HG03045 (cell line): ENCODE results near the gene TRIM27.
A peak's percentile ranks its signal among the peaks of the same experiment; 100 is the strongest.
"Not testable (repeated sequence)": the region's sequence is repeated elsewhere in the genome, so short reads cannot be mapped to it uniquely, and the experiment has no call there.

Source experiments
- ATAC-seq: cut with Tn5 transposase; IDR thresholded peaks from one replicate; pipeline ENCODE4 v1.9.1; 2021; ENCODE audit warnings: mild to moderate bottlenecking, moderate library complexity; ENCODE audit not compliant: unreplicated experiment

TRIM27 gene

DNA sequence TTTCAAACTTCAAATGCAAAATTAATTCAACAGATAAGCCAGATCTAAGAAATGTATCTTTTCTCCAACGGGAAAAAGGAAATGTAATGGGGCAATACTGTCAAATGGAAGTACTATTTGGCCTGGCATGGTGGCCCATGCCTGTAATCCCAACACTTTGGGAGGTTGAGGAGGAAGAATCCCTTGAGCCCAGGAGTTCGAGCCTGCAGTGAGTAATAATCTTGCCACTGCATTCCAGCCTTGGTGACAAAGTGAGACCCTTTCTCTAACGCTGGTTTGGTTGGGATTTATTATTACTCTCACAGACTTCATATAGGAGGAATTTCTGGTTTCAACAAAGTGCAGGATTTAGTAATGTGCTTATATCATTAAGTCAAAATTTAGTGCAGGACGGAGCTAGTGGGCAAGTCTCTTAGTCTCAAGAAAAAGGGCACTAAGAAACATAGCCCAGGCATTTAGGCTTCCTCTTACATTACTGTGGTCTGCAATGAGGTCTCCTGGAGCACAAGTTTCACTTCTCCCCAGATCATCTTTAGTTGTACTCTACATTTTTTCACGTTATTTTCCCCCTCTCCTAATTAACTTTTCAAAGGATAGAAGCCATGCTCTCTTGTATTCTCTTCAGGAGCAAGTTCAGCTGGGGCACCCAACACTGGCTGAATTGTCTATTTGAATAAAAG is 23.1 kb downstream of the TRIM27 start:
- ATAC-seq: no peak

DNA sequence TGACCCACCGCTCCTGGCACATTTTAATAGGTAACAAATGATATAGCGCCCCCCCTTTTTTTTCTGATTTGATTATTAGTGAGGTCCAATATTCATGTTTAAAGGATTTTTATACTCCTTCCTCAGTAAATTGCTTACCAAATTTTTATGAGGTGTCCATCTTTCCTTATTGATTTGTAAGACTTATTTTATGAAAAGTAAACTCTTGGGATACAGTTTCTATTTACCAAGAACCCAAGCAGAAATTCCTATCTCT is 25.1 kb downstream of the TRIM27 start:
- no peak for ATAC-seq

GRCh38 chr6:28897369-28897745 is 26.4 kb downstream of the TRIM27 start:
- ATAC-seq: no peak

DNA sequence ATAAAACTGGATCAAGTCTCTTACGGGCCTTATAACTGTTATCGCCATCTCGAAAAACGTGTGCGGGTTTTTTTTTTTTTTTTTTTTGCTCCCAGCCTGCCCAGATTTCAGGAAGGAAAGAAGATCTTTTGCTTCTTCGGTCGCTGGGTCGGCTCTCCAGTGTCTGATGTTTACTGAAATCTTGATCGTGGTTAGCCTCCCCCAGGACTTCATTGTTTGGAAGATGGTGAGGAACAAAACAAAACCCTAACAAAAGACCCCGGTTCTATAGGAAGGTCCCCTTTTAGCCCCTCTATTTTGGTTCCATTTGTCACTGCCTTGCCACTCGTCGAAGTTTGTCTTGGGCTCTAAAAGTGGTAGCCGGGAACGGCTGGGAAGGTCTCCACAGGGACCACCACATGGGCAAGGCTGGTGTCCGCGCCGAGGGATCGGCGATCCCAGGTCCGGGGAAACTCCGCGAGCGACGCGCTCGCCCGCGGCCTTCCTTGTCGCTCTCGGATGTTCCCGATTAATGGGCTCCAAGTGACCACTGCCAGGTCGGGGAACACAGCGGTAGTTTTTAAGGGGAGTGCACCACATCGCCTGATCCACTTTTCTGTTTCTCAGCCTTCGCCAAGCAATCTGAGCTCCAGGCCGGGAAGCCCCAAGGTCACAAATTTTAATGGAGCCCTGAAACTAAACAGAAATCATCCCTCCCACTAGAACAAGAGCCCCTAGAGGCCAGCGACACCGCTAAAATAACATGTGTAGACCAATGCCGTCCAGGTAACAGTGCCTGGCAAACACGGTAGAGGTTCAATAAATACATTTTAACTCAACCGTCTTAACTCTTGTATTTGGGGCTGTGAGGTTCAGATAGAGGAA is 27.0 kb downstream of the TRIM27 start:
- peak; percentile 23 for ATAC-seq

DNA sequence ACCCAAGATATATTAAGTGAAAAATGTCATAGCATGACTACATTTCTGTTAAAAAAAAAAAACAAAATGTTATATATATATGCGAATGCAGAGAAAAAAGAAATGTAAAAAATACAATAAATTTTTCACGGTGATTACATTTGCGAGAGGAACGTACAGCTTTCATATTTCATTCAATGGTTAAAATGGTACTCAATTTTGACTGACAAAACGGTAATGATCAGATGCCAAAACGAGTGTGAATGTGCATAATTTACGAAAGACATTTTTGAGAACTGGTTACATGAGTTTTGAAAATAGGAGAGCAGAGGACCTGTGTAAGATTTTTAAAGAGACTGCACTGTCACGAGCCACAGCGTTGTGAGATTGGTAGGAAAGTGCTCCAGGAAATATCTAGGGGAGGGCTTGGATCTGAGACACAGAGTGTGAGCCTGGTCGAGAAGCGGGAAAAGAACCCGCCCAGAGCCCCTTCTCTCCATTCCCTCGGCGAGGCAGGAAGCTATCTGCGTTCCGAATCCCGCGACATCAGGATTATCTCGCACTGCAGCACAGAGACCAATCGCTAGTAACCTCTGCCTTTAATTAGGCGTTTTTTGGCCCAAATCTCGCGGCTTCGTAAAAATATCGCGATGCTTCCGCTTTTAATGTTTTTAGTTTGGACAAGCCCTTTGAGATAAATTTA is 28.5 kb downstream of the TRIM27 start:
- ATAC-seq: peak; percentile 60

DNA sequence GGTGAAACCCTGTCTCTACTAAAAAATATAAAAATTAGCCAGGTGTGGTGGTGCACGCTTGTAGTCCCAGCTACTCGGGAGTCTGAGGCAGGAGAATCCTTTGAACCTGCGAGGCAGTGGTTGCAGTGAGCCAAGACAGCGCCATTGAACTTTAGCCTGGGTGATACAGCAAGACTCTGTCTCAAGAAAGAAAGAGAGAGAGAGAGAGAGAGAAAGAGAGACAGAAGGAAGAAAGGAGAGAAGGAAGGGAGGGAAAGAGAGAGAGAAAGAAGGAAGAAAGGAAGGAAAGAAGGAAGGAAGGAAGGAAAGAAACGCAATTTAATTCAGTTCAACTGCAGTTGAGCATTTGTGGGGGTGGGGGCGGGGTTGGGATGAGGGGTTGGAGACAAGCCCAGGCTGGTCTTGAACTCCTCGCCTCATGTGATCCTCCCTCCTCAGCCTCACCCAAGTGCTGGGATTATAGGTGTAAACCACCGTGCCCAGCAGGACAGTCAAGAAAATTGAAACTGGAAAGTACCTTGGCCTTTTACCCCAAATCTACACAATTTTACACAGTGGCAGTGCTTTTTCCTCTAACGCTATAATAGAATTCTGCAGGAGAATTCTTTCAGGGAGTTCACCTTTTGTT is 30.5 kb downstream of the TRIM27 start:
- no peak for ATAC-seq

GRCh38 chr6:28892525-28892924 is 31.3 kb downstream of the TRIM27 start:
- ATAC-seq: no peak

GRCh38 chr6:28887796-28888496 is 35.8 kb downstream of the TRIM27 start:
- no peak for ATAC-seq

GRCh38 chr6:28886079-28886439 is 37.7 kb downstream of the TRIM27 start:
- ATAC-seq: no peak

GRCh38 chr6:28884423-28885131 is 39.2 kb downstream of the TRIM27 start:
- no peak for ATAC-seq

GRCh38 chr6:28880894-28881780 is 42.6 kb downstream of the TRIM27 start:
- ATAC-seq: no peak

- ATAC-seq: no peak
These were observed 43.3 kb downstream of the TRIM27 start for GRCh38 chr6:28880519-28880893.

GRCh38 chr6:28876710-28877109 is 47.1 kb downstream of the TRIM27 start:
- ATAC-seq: no peak

GRCh38 chr6:28875191-28875747 is 48.5 kb downstream of the TRIM27 start:
- no peak for ATAC-seq

- not testable (repeated sequence) for ATAC-seq
These were observed 51.5 kb downstream of the TRIM27 start for GRCh38 chr6:28872157-28872817.

DNA sequence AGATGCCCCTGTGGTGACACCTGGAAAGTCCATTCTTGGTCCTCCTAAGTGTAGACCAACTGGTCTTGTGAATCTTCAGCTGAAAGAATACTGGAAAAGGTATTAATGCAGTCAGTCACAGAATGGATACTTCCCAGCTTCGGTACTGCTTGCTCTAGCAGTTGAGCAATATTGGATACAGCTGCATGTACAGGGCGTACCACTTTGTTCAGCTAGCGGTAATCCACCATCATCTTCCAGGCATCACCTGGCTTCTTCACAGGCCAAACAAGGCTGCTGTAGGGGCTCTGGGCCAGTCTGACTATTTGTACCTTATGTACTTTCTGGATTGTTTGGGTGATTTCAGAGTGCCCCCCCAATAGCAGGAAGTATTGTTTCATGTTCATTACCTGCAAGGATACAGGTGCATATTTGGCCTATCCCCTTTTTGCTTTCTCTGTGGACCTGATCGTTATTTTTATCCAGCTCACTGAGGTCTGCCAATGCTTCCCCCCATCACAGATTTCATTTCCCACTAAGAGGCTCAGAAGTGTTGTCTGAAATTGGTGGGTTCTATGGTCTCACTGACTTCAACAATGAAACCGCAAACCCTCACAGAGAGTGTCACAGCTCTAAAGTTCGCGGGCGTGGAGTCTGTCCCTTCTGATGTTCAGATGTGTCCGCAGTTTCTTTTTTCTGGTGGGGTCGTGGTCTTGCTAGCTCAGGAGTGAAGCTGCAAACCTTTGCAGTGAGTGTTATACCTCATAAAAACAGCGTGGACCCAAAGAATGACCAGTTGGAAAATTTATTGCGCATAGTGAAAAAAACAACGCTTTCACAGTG is 52.2 kb downstream of the TRIM27 start:
- no peak for ATAC-seq

DNA sequence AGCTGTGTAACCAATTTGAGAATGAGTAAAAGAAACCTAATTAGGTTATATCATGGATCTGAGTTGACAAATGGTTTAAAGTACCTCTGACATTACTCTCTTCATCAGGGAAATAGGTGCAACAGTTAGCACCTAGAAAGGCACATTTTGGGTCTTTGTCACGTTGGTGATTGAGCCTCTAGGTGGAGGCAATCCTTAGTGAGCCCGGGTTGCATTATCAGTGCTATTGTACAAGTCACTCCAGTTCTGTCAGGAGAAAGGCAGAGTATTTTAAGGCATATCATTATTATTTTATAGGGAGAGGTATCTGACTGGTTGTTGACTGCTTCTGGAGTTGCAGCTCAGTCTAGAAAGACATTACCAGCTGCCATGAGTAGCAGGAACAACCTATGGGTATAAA is 54.9 kb downstream of the TRIM27 start:
- no peak for ATAC-seq

GRCh38 chr6:28867086-28867409 is 56.7 kb downstream of the TRIM27 start:
- ATAC-seq: no peak
